HG03066 (cell line): ENCODE data around the gene RERG.

Experiments
- ATAC-seq: cut with Tn5 transposase; IDR thresholded peaks from one replicate; pipeline ENCODE4 v1.9.1; 2021; ENCODE audit warnings: low read depth; ENCODE audit not compliant: unreplicated experiment

RERG gene

DNA sequence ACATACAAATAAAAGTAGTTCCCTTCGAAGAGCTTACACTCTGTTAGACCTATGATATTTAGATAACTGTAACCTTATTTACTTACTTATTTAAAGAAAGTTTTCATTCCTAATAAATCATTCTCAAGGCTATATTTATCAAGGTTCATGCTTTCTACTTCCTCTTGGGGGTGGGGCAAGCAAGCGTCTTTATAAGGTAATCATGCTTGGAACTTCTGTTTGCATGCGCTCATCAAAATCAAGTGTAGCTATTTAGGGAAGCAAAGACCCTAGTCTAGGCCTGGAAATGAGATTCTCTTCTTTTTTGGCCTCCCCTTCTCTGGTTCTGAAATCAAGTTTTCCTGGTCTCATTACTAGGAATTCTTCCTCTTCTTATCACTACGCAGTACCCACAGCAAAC, 766 bp downstream of the RERG start:
- no peak for ATAC-seq

DNA sequence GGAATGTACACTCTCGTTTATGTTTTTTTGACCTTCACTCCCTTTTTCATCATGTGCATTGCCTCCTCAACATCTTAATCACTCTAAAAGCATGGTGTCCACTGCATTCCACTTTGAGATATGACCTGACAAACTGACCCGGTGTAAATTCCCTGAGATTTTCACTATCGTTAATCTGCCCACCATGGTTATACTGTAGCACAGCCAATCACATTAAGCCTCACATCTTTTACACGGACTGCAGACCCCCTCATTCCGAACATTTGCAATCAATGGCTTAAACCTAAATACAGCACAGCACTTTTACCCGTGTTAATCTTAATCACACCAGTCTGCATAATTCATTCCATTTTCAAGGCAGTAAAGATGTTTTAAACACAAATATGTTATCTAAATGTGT, 2.4 kb downstream of the RERG start:
- ATAC-seq = no peak

DNA sequence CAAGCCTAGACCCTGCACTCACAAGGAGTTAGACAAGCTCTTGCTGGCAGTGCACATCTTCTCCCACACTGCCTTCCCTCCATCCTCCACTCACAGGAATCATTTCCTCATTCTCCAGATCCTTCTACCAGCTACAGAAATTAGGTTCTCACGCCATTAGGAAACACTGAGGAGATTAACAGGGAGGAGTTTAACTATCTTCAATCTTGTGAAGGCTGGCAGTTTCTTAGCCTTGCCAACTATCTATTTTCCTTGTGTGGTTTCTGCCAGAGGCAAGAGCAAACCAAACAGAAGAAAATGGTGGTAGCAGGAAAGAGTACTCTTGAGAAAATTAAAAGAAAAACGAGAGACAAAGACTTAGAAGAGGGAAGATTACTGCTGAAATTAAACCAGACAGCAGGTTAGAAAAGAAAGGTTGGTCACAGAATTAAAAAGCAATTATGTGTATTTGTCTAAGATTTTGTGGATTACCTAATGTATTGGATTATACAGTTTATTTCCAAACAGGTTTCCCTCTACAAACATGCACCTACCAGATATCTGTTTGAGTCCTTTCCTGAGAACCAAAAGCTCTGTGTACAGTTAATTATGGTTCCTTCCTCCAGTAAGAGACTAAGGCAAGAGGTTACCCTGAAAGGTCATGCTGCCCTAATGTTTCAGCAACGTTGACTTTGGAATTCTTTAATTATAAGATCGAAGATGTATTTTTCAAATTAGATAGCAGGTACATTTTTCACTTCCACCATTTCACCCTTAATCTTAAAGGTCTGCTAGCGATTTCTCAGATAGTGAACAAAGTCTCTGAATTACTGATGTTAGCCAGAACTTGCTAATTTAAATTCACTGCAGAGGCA, 5.0 kb downstream of the RERG start:
- no peak for ATAC-seq

DNA sequence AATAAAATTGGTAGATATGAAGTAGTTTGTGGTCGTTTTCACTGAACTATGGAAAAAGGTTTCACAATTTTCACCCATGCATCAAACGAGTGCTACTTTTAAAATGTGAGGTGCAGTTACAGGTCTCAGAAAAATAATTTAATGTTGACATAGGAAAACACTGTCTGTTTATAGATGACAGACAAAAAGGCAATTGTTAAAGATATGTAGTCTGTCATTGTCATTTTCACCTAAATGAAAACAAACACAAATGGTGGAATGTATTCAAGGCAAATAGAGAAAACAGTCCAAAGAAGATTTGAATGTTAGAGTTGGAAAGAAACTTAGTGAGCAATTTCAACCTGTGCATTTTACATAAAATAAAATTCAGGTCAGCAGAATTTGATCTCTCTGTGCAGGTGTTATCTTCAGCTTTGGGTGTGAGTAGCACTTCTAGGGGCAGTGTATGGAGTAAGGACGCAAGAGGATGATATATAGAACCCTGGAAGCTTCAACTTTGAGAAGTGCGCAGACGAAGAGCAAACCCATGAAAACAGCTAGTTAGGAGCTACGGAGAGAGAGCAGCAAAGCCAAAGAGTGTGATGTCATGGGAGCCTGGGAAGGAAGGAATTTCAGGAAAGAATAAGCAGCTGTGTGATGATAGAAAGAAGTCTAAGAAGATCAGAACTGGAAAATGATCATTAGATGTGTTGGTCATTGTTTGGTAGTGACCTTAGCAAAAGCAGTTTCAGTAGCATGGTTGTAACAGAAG, 6.2 kb downstream of the RERG start:
- ATAC-seq = no peak

DNA sequence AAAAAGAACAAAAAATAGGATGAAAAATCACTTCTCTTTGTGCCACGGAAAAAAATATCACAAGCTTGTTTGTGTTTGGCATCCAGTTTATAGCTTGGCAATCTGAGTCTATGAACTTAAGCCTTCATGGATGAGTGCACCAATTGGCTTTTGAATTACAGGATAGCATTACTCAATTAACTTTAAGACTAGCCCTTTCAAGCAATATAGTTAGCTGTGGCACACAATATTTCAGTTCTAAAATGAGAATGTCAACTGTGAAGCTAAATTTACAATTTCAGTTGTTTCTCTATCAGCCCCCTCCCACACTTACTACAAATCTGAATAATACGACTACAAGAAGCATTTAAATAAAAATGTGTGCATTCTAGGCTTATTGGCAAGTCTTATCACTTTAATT, 8.3 kb downstream of the RERG start:
- no peak for ATAC-seq

DNA sequence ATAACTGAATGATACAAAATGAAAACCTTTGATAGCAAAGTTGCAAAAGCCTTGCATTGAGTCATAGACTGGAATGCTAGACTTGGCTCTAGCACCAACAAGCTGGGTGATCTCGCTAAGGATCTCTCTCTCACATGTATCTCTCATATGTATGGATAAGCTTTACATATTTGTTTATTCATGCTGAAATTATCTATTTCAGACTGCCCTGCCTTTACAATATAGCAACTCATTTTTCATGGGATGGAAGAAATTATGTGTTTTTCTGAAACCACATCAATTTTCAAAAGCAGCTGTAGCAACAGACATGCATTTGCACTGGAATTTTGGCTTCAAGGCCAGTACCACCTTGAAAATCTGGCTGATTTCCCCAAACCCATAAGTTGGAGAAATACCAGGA, 11.4 kb downstream of the RERG start:
- no peak for ATAC-seq

DNA sequence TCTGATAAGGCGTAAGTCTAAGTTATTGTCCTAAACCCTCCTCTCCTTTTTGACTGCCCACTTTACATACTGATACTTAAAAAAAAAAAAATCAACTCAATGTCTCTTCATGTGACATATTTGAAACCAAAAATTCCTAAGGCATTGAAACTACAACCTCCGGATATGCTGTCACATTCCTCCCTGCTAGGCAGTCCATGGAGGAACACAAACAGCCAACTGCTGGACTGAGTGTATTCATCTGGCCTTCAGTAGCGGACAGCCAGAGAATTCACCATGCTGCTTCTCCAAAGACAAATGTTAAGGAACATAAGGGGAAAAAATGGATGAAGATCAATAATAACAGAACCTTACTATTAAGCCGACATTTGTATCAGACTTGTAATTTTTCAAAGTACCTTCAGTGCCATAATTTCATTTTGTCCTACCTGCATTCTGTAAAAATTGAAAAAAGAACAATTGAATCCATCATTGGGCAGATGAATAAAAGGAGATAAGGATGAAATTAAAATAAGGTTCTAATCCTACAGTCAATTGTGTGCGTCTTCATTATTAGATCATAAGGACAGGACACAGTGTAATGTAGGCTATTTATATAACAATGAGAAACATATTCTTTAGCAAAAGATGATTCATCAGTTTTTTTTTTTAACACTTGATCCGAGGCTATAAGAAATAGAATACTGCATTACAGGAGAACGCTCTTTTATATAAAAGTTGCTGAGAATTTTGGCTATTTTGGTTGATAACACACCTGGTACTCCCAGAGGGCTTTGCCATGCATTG, 12.2 kb downstream of the RERG start:
- no peak for ATAC-seq

DNA sequence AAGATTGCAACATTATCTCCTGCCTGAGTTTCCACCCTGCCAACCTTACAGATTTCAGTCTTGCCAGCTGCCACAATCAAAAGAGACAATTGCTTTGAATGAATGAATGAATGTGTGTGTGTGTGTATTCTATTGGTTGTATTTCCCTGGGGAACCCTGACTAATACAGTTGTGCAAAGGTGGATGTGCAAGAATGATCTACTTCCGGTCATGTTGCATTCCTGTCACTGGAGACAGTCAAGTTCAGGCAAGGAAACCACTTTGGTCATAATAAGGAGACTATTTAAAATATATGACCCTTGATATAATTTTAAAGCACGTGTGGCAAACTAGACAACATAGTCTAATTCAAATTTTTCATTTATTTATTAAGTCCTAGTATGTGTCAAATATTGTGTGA, 13.1 kb downstream of the RERG start:
- ATAC-seq = no peak

DNA sequence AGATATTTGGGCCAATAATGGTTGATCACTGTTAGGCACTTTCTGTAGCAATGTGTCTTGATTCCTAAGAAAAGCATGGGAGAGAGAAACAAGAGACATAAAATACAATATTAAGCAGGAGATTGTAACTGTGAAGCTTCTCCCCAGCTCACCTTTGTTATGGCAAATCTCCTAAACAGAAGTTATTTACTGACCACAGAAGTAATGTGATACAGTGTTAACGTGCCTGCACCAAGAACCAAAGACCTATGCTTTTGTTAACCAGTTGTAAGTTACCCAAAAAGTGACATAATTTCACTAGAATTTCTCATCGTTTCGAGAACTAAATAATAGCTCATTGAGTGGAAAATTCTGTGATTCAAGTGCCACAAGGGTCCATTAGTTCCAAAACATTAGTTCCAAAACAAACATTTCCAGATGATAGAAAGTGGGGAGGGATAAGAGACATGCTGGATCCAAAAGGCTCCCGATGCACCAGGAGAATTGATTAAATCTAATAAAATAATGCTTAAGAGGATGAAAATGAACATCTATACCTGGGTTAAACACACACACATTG, 14.3 kb downstream of the RERG start:
- ATAC-seq = no peak

DNA sequence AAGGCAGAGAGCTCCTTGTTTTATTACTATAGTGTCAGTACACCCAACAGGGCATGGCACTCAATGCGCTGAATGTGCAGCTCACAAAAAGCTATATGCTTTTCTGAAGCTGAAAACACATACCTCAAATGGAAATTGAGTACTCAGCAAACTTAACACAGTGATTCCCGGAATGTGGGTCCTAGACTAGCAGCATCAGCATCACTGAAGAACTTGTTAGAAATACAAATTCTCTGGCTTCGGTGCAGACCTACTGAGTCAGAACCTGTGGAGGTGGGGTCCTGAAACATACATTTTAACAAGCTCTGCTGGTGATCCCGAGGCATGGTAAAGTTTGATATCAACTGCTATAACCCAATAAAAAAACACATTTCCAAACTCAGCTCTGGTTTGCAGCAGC, 14.9 kb downstream of the RERG start:
- no peak for ATAC-seq

DNA sequence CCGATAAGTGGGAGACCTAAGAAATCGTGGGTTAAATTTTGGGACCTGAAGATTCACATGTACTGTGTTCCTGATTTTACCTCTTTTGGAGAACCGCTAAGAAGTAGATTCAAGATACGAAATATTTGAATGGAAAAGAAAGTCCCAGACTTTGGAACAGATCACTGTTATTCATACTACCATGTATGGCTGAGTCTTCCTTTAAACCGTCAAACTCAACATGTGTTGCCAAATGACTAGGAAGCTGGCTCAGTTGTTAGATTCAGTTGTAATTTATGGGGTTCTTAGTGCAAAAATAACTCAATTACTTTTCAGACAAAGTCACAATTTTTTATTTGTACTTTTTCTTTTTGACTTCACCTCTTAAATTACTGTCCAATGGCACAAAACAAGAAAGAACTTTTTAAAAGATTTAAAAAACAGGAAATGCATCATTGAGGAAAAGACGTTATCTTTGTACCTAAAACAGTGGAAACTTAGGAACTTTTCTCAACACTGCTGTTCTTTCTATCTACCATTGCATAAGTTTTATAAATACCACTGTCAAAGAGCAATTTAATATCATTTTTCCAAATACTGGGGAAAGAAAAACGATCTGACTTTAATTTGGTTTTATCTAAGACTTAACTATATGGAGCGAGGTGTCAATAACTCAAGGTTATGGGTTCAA, 15.7 kb downstream of the RERG start:
- no peak for ATAC-seq

DNA sequence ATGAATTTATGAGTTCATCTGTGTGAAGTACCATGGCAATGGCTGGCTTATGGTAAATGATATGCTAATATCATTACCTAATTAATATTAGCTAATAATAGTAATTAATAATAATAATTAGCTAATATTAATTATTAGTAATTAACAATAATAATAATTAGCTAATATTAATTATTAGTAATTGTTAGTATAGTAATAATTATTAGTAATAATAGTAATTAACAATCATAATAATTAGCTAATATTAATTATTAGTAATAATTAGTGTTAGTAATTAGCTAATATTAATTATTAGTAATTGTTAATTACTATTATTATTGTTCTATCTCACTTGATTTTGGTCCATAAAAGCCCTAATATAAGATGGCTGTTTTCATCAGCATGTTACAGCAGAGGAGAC, 19.8 kb downstream of the RERG start:
- ATAC-seq = no peak

DNA sequence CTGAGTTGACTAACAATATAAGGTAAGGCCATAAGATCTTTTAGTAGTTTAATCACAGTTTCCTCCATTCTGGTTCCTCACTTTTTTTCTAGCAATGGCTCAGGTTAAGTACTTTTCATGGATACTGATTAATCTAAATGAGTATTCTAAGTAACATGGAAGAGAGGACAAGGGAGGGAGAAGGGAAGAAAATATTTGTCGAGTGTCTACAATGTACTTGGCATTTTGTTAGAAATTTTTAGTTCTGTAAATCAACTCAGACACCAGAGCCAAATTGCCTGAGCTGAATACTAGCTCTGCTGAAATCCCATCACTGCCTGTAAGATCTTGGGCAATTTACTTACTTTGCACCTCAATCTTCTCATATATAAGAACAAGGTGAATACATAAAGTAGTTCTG, 20.2 kb downstream of the RERG start:
- ATAC-seq = no peak

DNA sequence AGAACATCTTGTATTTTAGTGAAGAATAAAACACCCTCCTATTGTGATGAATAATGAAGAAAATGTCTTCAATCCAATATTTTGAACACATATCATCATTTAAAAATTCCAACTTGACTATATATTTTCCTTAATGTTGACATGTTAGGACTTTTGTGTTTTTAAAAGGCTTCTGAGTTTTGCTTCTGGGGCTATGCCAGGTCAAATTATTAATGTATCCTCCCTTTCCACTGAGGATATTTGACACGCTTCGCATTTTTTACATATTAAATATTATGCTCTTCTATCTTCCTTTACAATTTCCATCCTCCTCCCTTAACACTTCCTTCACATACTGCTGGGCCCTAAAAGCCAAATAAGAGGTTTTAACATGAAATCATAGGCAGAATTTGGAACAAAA, 20.6 kb downstream of the RERG start:
- no peak for ATAC-seq

DNA sequence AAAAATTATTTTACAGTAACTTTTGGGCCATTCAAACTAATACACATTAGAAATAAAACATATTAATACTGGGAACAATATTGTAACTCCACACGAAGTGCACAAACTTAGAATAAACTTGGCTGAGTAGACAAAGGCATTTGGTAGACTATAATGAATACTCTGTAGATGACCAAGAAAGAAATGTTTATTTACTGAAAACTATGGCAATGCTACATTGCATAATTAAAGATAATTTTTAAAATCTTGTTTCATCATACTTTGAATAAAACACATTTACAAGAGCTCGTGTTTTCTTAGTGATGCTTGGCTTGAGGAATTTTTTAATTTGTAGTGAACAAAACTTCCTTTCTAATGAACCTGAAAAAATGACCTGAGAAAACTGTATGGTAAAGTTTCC, 21.3 kb downstream of the RERG start:
- no peak for ATAC-seq

DNA sequence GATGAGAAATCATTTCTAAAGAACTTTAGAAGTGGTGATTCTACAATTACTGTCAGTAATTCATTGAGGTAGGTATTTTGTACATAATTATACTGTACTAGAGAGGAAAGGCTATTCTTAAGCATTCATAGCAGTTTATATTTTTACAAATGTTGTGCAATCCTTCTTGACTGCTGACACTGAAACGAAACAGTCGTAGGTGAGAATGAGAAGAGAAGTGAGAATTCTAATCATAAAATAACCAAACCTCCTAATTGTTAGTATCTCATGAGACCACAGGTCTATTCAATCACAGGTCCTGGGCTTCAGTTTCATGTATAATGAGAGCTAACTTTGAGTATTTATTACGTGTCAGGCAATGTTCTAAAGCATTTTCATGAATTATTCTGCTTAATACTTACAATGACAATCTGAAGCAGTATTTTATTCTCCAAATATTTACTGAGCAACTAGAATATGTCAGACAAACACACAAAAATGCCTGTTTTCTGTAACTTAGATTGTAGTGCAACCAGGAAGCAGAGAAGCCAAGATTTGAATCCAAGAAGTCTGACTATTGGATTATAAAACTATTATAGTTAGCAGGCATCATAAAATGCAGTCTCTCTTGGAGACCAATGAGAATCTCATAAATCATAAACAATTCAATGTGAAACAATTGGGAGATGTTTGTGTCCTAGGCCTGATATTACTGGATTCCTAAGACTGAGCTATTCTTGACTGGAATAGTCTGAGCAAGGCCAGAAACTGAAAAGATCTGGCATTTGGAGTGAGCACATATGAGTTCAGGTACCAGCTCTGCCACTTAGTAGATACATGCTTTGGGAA, 24.3 kb downstream of the RERG start:
- no peak for ATAC-seq

DNA sequence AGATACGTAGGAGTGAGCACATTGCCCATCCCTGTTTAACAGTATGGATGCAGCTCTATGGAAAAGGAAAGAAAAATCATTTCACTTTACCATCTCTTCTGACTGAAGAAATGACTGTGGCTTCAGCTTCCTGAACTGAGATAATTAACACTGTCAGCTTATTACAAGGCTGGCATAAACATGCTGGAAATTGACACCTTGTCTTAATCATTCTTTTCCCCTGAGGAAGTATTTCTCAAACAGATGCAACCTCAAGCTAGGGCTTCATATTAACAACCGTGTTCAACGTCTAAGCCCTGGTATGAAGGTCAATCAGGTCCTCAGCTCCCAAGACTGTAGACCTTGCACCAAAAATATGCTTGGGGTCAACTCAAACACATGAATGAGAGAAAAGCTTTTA, 25.0 kb downstream of the RERG start:
- no peak for ATAC-seq

DNA sequence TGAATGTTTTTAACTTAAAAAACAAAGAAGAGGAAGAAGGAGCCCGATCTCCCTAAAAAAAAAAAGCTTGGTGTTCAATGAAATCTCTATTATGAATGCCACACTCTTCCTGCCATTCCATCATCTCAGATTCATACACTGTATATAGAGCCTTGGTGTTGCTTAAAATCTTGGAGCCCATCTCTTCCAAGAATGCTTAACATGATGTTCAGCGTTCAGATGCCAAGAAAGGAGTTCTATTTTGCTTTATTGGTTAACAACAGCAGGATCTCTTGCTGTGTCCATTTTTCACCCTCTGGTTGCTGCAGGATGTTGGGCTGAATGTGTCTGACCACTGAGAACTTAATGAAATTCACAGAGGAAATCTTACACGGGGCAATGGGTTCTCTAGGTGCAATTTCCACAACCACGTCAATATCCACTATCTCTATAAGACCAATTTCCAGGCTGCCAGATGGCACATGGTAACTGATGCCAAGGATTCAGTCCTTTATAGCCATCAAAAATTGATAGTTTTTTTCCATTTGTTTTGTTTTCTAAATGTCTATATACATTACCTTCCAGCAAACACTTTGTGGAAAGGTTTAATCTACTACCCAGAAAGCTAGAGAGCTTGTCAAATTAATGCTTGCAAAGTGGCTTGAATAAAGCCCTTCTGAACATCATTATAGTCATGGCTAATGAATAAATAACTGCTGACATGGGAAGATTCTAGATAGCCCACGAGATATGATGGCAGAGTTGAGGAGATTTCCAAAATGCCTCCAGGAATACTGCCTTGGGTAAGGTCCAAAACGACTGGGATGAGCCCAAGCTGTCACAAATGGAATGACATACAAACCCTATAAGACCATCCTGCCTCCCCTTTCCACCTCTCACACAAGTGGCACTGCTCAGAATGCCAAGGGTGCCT, 26.5 kb downstream of the RERG start:
- ATAC-seq = no peak

DNA sequence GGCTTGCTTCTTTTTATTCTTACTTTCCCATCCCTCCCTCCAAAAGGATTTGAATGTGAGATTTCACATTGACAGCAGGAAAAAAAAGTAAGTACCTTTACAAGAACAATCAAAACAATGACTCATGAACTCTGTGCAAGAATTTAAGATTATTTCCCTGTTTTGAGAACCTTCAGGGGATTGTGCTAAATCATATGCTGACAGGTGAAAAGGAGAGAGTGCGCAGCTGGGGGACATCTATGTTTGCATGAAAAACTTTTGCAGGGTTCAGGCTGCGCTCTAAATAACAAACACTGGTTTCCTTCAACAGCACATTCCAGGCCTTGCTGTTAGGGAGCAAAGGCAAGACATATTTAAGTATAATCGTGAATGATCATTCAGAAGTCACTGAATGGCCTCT, 27.3 kb downstream of the RERG start:
- no peak for ATAC-seq
